ENCODE results near the gene RASIP1.

- TF ChIP-seq CTCF (IDR thresholded peaks at IDR 0.05) (no peak), POLR2A (IDR thresholded peaks at IDR 0.05) (no peak)
Observed at GRCh38 chr19:48779636-48780035, 39.2 kb upstream of the RASIP1 start.
